GM19099 (cell line): ENCODE measurements around the gene PDZRN3.

Source experiments
- POLR2A ChIP-seq: IDR thresholded peaks from 3 replicates; pipeline ENCODE4 v1.6.1; 2011; ENCODE audit warnings: low read depth; ENCODE audit not compliant: insufficient read length; ENCODE audit errors: extremely low read depth

PDZRN3 gene

GRCh38 chr3:73580343-73580742 lies 44.4 kb downstream of the PDZRN3 start:
- TF ChIP-seq POLR2A, result no peak

GRCh38 chr3:73577704-73578103 lies 47.0 kb downstream of the PDZRN3 start:
- no peak for TF ChIP-seq POLR2A

- TF ChIP-seq POLR2A, result no peak
Observed at GRCh38 chr3:73576999-73577461, 47.7 kb downstream of the PDZRN3 start.

- TF ChIP-seq POLR2A, result no peak
Observed at GRCh38 chr3:73575953-73576352, 48.8 kb downstream of the PDZRN3 start.

GRCh38 chr3:73575519-73575918 lies 49.2 kb downstream of the PDZRN3 start:
- TF ChIP-seq POLR2A, result no peak

- TF ChIP-seq POLR2A, result no peak
Observed at GRCh38 chr3:73573204-73573603, 51.5 kb downstream of the PDZRN3 start.

GRCh38 chr3:73572368-73572767 lies 52.4 kb downstream of the PDZRN3 start:
- no peak for TF ChIP-seq POLR2A

GRCh38 chr3:73571238-73571794 lies 53.4 kb downstream of the PDZRN3 start:
- TF ChIP-seq POLR2A, result no peak

GRCh38 chr3:73569246-73569760 lies 55.4 kb downstream of the PDZRN3 start:
- no peak for TF ChIP-seq POLR2A

GRCh38 chr3:73568371-73568862 lies 56.3 kb downstream of the PDZRN3 start:
- no peak for TF ChIP-seq POLR2A

GRCh38 chr3:73563896-73564582 lies 60.7 kb downstream of the PDZRN3 start:
- TF ChIP-seq POLR2A, result no peak

GRCh38 chr3:73561494-73561893 lies 63.2 kb downstream of the PDZRN3 start:
- TF ChIP-seq POLR2A, result no peak

- no peak for TF ChIP-seq POLR2A
Observed at GRCh38 chr3:73559749-73560148, 65.0 kb downstream of the PDZRN3 start.

- TF ChIP-seq POLR2A, result no peak
Observed at GRCh38 chr3:73558727-73559075, 66.0 kb downstream of the PDZRN3 start.

GRCh38 chr3:73557986-73558726 lies 66.6 kb downstream of the PDZRN3 start:
- no peak for TF ChIP-seq POLR2A

- no peak for TF ChIP-seq POLR2A
Observed at GRCh38 chr3:73556520-73557372, 68.0 kb downstream of the PDZRN3 start.

GRCh38 chr3:73555076-73555475 lies 69.7 kb downstream of the PDZRN3 start:
- no peak for TF ChIP-seq POLR2A
